ENCODE measurements around the gene ARNT2. TPM values are rescaled to one million over a fixed set of nuclear protein-coding genes. Genes with fewer than 3 reads are reported as not detected.

ARNT2 gene
- total RNA-seq, 1 donor from 2014 or later, result 0.87 TPM

- Mint-ChIP-seq H3K9me3 (ENCODE audit: unreplicated experiment) (no peaks in the 10 kb centered on the region), H3K36me3 (ENCODE audit: low read depth, unreplicated experiment) (no peaks in the 10 kb centered on the region), H3K4me3 (ENCODE audit: unreplicated experiment) (no peak overlapping the region), H3K27ac (ENCODE audit: unreplicated experiment) (no peak overlapping the region), H3K27me3 (ENCODE audit: unreplicated experiment) (peaks cover 4% of the 10 kb centered on the region), H3K4me1 (ENCODE audit: unreplicated experiment) (peaks cover 7% of the 10 kb centered on the region)
- no peak for TF ChIP-seq CTCF (IDR thresholded peaks at IDR 0.05; ENCODE audit: unreplicated experiment)
- no peak for DNase-seq (ENCODE audit: low spot score)
These were observed 35.0 kb downstream of the ARNT2 start for GRCh38 chr15:80439140-80439539.

- no peak for TF ChIP-seq CTCF (IDR thresholded peaks at IDR 0.05; ENCODE audit: unreplicated experiment)
- DNase-seq (ENCODE audit: low spot score), result no peak
- peaks cover 4% of the 10 kb centered on the region for H3K27me3 Mint-ChIP-seq (ENCODE audit: unreplicated experiment)
- H3K9me3 Mint-ChIP-seq (ENCODE audit: unreplicated experiment), result no peaks in the 10 kb centered on the region
- H3K4me3 Mint-ChIP-seq (ENCODE audit: unreplicated experiment), result no peak overlapping the region
- no peaks in the 10 kb centered on the region for H3K36me3 Mint-ChIP-seq (ENCODE audit: low read depth, unreplicated experiment)
- H3K27ac Mint-ChIP-seq (ENCODE audit: unreplicated experiment), result no peak overlapping the region
- H3K4me1 Mint-ChIP-seq (ENCODE audit: unreplicated experiment), result peaks cover 7% of the 10 kb centered on the region
These were observed 35.8 kb downstream of the ARNT2 start for GRCh38 chr15:80440024-80440423.

- Mint-ChIP-seq H3K27me3 (ENCODE audit: unreplicated experiment) (peaks cover 4% of the 10 kb centered on the region), H3K36me3 (ENCODE audit: low read depth, unreplicated experiment) (no peaks in the 10 kb centered on the region), H3K9me3 (ENCODE audit: unreplicated experiment) (no peaks in the 10 kb centered on the region), H3K4me1 (ENCODE audit: unreplicated experiment) (peaks cover 7% of the 10 kb centered on the region), H3K4me3 (ENCODE audit: unreplicated experiment) (no peak overlapping the region), H3K27ac (ENCODE audit: unreplicated experiment) (no peak overlapping the region)
- TF ChIP-seq CTCF (IDR thresholded peaks at IDR 0.05; ENCODE audit: unreplicated experiment), result no peak
- DNase-seq (ENCODE audit: low spot score), result no peak
These were observed 36.9 kb downstream of the ARNT2 start for GRCh38 chr15:80441041-80441440.

- H3K27ac Mint-ChIP-seq (ENCODE audit: unreplicated experiment), result no peak overlapping the region
- no peak for DNase-seq (ENCODE audit: low spot score)
- no peak overlapping the region for H3K4me3 Mint-ChIP-seq (ENCODE audit: unreplicated experiment)
- peaks cover 7% of the 10 kb centered on the region for H3K4me1 Mint-ChIP-seq (ENCODE audit: unreplicated experiment)
- TF ChIP-seq CTCF (IDR thresholded peaks at IDR 0.05; ENCODE audit: unreplicated experiment), result no peak
- no peaks in the 10 kb centered on the region for H3K36me3 Mint-ChIP-seq (ENCODE audit: low read depth, unreplicated experiment)
- H3K27me3 Mint-ChIP-seq (ENCODE audit: unreplicated experiment), result peaks cover 4% of the 10 kb centered on the region
- H3K9me3 Mint-ChIP-seq (ENCODE audit: unreplicated experiment), result no peaks in the 10 kb centered on the region
These were observed 37.5 kb downstream of the ARNT2 start for GRCh38 chr15:80441714-80442113.

GRCh38 chr15:80442728-80443403 lies 38.7 kb downstream of the ARNT2 start:
- no peak for DNase-seq (ENCODE audit: low spot score)
- H3K9me3 Mint-ChIP-seq (ENCODE audit: unreplicated experiment), result no peaks in the 10 kb centered on the region
- no peak overlapping the region for H3K27ac Mint-ChIP-seq (ENCODE audit: unreplicated experiment)
- H3K27me3 Mint-ChIP-seq (ENCODE audit: unreplicated experiment), result peaks cover 2% of the 10 kb centered on the region
- no peak for TF ChIP-seq CTCF (IDR thresholded peaks at IDR 0.05; ENCODE audit: unreplicated experiment)
- no peak overlapping the region for H3K4me3 Mint-ChIP-seq (ENCODE audit: unreplicated experiment)
- no peaks in the 10 kb centered on the region for H3K36me3 Mint-ChIP-seq (ENCODE audit: low read depth, unreplicated experiment)
- H3K4me1 Mint-ChIP-seq (ENCODE audit: unreplicated experiment), result peaks cover 7% of the 10 kb centered on the region

Data from endothelial cell (in vitro differentiated cells).